ENCODE data around the gene OR14A16.

Gene OR14A16

DNA sequence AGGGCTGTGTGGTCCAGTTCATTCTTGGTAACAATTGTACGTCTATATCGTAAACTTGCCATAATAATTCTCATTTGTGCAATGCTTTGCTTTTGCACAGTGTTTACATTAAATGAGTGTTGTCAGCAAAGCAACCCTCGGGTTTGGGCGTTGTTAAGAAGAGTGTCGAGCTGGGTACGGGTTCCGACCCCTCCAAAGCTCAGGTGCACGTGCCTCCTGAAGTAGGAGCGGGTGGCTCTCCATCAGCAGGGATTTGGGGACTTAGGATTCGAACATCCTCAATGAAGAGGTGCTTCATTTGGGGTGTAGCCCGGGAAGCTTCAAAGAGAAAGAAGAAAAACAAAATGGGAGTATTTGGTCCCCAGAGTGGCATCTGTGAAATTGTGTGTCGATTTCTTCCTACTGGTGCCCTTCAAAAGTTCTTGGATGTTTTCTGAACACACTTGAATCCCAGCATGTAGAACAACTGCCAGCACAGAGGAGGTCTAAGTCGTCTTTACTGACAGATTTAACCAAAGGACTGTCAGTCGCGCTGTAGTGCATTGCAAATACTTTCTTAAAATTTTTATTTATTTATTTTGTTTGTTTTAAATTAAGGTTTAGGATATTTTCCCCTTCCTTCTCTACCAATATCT is 34.2 kb upstream of the OR14A16 start:
- H4K20me1 ChIP-seq (ENCODE audit: insufficient read depth) = no peaks in the 10 kb centered on the region
- H3K27ac ChIP-seq = peak overlapping the region; percentile 89
- peaks cover 10% of the 10 kb centered on the region for H3K4me1 ChIP-seq (ENCODE audit: low read depth, poor library complexity, severe bottlenecking)
- H3K4me2 ChIP-seq = peak overlapping the region; percentile 84
- H3K27me3 ChIP-seq (ENCODE audit: insufficient read depth, low read depth) = no peaks in the 10 kb centered on the region
- H3K4me3 ChIP-seq (IDR thresholded peaks at IDR 0.05; ENCODE audit: insufficient read depth, low read depth, low read length) = peak overlapping the region; percentile 84
- peaks cover 3% of the 10 kb centered on the region; the same call in 1 of the 2 replicates for H3K36me3 ChIP-seq (ENCODE audit: insufficient read depth)
- peak overlapping the region; percentile 91; the same call in 1 of the 2 replicates for H3K9ac ChIP-seq
- H3K79me2 ChIP-seq (ENCODE audit: insufficient read depth, low read depth) = peaks cover 12% of the 10 kb centered on the region; the same call in 1 of the 2 replicates
- TF ChIP-seq CTCF (conservative IDR thresholded peaks at IDR 0.05; ENCODE audit: low read depth, low read length) = no peak
- peak overlapping the region; percentile 95 for H2AFZ ChIP-seq (ENCODE audit: low read depth)

GRCh38 chr1:247857069-247857984 is 33.4 kb upstream of the OR14A16 start, which contains the start of gene TRIM58:
TSS of gene TRIM58 (plus strand) at chr1:247857187. CDS start at chr1:247857247, 60 bp downstream.
- Histone ChIP-seq H3K9ac (peak within 1 kb of the TSS; percentile 91), H2AFZ (ENCODE audit: low read depth) (peak within 1 kb of the TSS; percentile 95), H4K20me1 (ENCODE audit: insufficient read depth) (no peaks in the 10 kb centered on the region), H3K36me3 (ENCODE audit: insufficient read depth) (peaks cover 3% of the 10 kb centered on the region; the same call in 1 of the 2 replicates), H3K4me2 (peak within 1 kb of the TSS; percentile 84), H3K4me1 (ENCODE audit: low read depth, poor library complexity, severe bottlenecking) (peaks cover 10% of the 10 kb centered on the region), H3K27me3 (ENCODE audit: insufficient read depth, low read depth) (no peaks in the 10 kb centered on the region), H3K4me3 (IDR thresholded peaks at IDR 0.05; ENCODE audit: insufficient read depth, low read depth, low read length) (peak within 1 kb of the TSS; percentile 84), H3K27ac (peak within 1 kb of the TSS; percentile 89), H3K79me2 (ENCODE audit: insufficient read depth, low read depth) (peaks cover 12% of the 10 kb centered on the region; the same call in 1 of the 2 replicates)
- TF ChIP-seq CTCF (conservative IDR thresholded peaks at IDR 0.05; ENCODE audit: low read depth, low read length) = peak; percentile 46

DNA sequence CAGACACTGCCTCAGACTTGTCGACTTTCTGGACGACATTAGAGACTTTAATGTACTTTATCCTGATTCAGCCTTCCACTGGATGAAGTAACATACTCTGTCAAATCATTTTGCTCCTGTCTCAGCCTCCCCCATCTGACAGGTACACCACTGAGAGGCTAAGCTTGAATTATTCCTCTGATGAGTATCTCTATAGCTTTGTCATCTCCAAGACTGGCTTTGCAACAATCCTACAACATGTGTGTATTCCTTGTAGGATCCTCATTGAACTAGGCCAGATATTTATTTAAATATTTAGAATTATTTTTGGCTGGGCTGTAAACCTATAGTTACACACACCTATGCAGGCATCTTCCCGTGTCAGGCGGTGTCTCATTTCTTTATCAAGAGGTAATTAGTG is 32.0 kb upstream of the OR14A16 start:
- Histone ChIP-seq H4K20me1 (ENCODE audit: insufficient read depth) (no peaks in the 10 kb centered on the region), H3K4me1 (ENCODE audit: low read depth, poor library complexity, severe bottlenecking) (peaks cover 10% of the 10 kb centered on the region), H3K9ac (no peak overlapping the region), H3K36me3 (ENCODE audit: insufficient read depth) (no peaks in the 10 kb centered on the region), H3K27ac (no peak overlapping the region), H3K4me2 (no peak overlapping the region), H3K4me3 (IDR thresholded peaks at IDR 0.05; ENCODE audit: insufficient read depth, low read depth, low read length) (no peak overlapping the region), H3K27me3 (ENCODE audit: insufficient read depth, low read depth) (no peaks in the 10 kb centered on the region), H2AFZ (ENCODE audit: low read depth) (no peak overlapping the region), H3K79me2 (ENCODE audit: insufficient read depth, low read depth) (peaks cover 12% of the 10 kb centered on the region; the same call in 1 of the 2 replicates)
- TF ChIP-seq CTCF (conservative IDR thresholded peaks at IDR 0.05; ENCODE audit: low read depth, low read length) = no peak

DNA sequence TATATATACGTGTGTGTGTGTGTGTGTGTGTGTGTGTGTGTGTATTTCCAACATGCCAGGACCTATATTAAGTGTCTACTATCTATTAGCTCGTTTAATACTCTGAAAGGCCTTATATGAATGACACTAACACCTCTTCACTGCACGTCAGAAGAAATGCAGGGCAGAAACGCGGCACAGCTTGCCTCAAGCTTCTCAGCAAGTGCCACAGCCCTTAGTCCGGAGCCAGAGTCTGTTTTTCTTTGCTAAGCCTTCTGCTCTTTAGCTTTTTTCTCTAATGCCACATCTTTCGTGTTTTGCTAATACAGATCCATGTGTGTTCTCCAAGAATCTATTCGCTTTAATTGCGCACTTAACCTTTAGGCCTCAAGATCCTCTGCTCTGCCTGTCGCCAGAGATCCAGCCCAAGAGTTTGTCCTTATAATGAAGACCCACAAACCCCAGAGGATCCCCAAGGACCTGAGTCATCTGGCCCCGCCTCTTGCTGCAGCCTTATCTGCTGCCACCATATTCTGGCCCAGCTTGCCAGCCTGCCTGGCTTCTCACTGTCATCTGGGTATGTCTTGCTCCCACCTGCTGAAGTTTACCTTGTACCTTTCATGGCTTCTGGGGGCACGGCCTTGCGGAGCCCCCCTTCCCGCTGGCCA is 31.1 kb upstream of the OR14A16 start:
- TF ChIP-seq CTCF (conservative IDR thresholded peaks at IDR 0.05; ENCODE audit: low read depth, low read length) = no peak
- H3K27me3 ChIP-seq (ENCODE audit: insufficient read depth, low read depth) = no peaks in the 10 kb centered on the region
- no peak overlapping the region for H3K9ac ChIP-seq
- H3K4me1 ChIP-seq (ENCODE audit: low read depth, poor library complexity, severe bottlenecking) = peaks cover 10% of the 10 kb centered on the region
- H3K27ac ChIP-seq = no peak overlapping the region
- no peak overlapping the region for H3K4me2 ChIP-seq
- H2AFZ ChIP-seq (ENCODE audit: low read depth) = no peak overlapping the region
- H4K20me1 ChIP-seq (ENCODE audit: insufficient read depth) = no peaks in the 10 kb centered on the region
- no peaks in the 10 kb centered on the region for H3K36me3 ChIP-seq (ENCODE audit: insufficient read depth)
- H3K79me2 ChIP-seq (ENCODE audit: insufficient read depth, low read depth) = peaks cover 8% of the 10 kb centered on the region; the same call in 1 of the 2 replicates
- H3K4me3 ChIP-seq (IDR thresholded peaks at IDR 0.05; ENCODE audit: insufficient read depth, low read depth, low read length) = no peak overlapping the region

All from KMS-11 (cell line).